ENCODE results near the gene MPDZ. TPM values are rescaled to one million over a fixed set of nuclear protein-coding genes. Genes with fewer than 3 reads are reported as not detected.

MPDZ gene
- total RNA-seq, 1 donor, result 66.6 TPM

DNA sequence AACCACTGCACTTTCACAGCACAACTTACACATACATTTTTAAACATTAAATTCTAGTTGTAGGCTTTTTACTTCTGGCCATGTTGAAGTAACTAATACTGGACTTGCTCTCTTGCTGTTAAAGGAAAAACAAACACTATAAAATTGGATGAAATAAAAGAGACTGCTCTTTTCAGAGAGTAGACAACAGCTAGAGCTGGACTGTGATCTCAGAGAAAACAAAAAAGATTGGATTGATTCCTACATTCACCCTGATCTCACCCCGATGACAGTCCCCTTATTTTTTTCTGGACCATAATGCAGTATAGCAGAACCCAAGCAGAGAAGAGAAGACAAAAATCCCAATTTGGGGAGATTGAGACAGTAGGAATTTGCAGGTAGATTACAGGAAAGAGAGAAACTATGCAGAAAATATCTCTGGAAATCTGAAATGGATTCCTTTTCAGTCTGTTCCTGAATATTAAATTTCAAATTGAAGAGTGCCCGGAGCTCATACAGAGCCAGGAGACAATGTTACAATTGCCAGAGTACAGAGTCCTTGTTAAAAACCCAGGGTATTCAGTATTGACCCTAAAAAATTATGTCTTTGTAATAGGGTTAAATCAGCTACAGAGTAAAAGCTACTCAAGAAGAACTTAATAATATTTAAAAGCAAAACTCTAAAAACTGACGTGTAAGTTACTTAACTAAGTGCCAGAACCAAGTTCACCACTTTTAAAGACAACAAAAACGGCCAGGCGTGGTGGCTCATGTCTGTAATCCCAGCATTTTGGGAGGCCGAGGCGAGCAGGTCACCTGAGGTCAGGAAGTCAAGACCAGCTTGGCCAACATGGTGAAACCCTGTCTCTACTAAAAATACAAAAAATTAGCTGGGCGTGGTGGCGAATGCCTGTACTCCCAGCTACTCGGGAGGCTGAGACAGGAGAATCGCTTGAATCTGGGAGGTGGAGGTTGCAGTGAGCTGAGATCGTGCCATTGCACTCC, 208.6 kb downstream of the MPDZ start:
- no peak for DNase-seq (ENCODE audit: insufficient read length, low spot score, missing footprints)
- H3K4me1 ChIP-seq (ENCODE audit: insufficient read depth, low read length), result no peaks in the 10 kb centered on the region
- no peaks in the 10 kb centered on the region for H3K9me3 ChIP-seq (ENCODE audit: low read depth, low read length)
- no peaks in the 10 kb centered on the region for H3K79me2 ChIP-seq (ENCODE audit: insufficient read depth, low read length)
- no peaks in the 10 kb centered on the region for H4K20me1 ChIP-seq (ENCODE audit: insufficient read depth, low read length)
- no peak overlapping the region for H3K4me3 ChIP-seq (ENCODE audit: insufficient read depth, low read length)
- H2AFZ ChIP-seq (ENCODE audit: low read length), result peak overlapping the region; percentile 72
- no peaks in the 10 kb centered on the region for H3K27me3 ChIP-seq (ENCODE audit: insufficient read depth, low read length)
- no peak for TF ChIP-seq CTCF (IDR thresholded peaks at IDR 0.05; ENCODE audit: extremely low read depth, low read depth, low read length)
- H3K36me3 ChIP-seq (ENCODE audit: insufficient read depth, low read length), result no peaks in the 10 kb centered on the region
- no peak overlapping the region for H3K4me2 ChIP-seq (ENCODE audit: insufficient read depth, low read length)
- no peak overlapping the region for H3K27ac ChIP-seq (ENCODE audit: low read depth, low read length)

GRCh38 chr9:13069498-13069897, 210.0 kb downstream of the MPDZ start:
- TF ChIP-seq CTCF (IDR thresholded peaks at IDR 0.05; ENCODE audit: extremely low read depth, low read depth, low read length), result no peak
- no peaks in the 10 kb centered on the region for H3K4me1 ChIP-seq (ENCODE audit: insufficient read depth, low read length)
- DNase-seq (ENCODE audit: insufficient read length, low spot score, missing footprints), result no peak
- no peaks in the 10 kb centered on the region for H3K79me2 ChIP-seq (ENCODE audit: insufficient read depth, low read length)
- no peak overlapping the region for H3K27ac ChIP-seq (ENCODE audit: low read depth, low read length)
- H4K20me1 ChIP-seq (ENCODE audit: insufficient read depth, low read length), result no peaks in the 10 kb centered on the region
- peaks cover 6% of the 10 kb centered on the region for H3K27me3 ChIP-seq (ENCODE audit: insufficient read depth, low read length)
- no peak overlapping the region for H2AFZ ChIP-seq (ENCODE audit: low read length)
- no peaks in the 10 kb centered on the region for H3K9me3 ChIP-seq (ENCODE audit: low read depth, low read length)
- no peak overlapping the region for H3K4me3 ChIP-seq (ENCODE audit: insufficient read depth, low read length)
- no peak overlapping the region for H3K4me2 ChIP-seq (ENCODE audit: insufficient read depth, low read length)
- H3K36me3 ChIP-seq (ENCODE audit: insufficient read depth, low read length), result no peaks in the 10 kb centered on the region

GRCh38 chr9:13064676-13065075, 214.8 kb downstream of the MPDZ start:
- H2AFZ ChIP-seq (ENCODE audit: low read length), result no peak overlapping the region
- DNase-seq (ENCODE audit: insufficient read length, low spot score, missing footprints), result no peak

More at GRCh38 chr9:13064676-13065075, 214.8 kb downstream of the MPDZ start:
- H3K79me2 ChIP-seq (ENCODE audit: insufficient read depth, low read length), result no peaks in the 10 kb centered on the region
- H3K36me3 ChIP-seq (ENCODE audit: insufficient read depth, low read length), result no peaks in the 10 kb centered on the region
- no peak overlapping the region for H3K4me2 ChIP-seq (ENCODE audit: insufficient read depth, low read length)
- no peaks in the 10 kb centered on the region for H3K9me3 ChIP-seq (ENCODE audit: low read depth, low read length)
- H3K4me3 ChIP-seq (ENCODE audit: insufficient read depth, low read length), result no peak overlapping the region
- no peak for TF ChIP-seq CTCF (IDR thresholded peaks at IDR 0.05; ENCODE audit: extremely low read depth, low read depth, low read length)
- no peaks in the 10 kb centered on the region for H3K4me1 ChIP-seq (ENCODE audit: insufficient read depth, low read length)
- no peak overlapping the region for H3K27ac ChIP-seq (ENCODE audit: low read depth, low read length)
- peaks cover 13% of the 10 kb centered on the region for H3K27me3 ChIP-seq (ENCODE audit: insufficient read depth, low read length)
- H4K20me1 ChIP-seq (ENCODE audit: insufficient read depth, low read length), result no peaks in the 10 kb centered on the region
